ENCODE data around the gene MSI2.
"Not testable (repeated sequence)": the region's sequence is repeated elsewhere in the genome, so short reads cannot be mapped to it uniquely, and the experiment has no call there.

Gene MSI2

DNA sequence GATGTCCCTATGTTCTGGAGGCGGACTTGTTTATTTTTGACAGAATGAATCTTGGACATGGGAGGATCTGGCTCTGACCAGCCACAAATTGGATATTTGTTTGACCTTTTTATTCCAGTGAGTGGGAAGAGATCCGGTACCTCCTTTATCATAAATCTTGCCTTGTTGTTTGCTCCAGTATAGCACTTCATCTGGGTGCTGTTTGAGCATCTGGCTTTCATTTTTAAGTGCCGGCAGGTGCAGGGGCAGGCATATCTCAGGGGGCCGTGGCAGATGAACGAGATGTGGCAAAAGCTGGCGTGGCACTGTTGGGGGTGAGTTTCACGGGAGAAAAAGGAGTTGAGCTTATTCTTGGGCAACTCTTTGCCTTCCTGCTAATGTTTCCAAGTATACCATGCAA is 37.8 kb downstream of the MSI2 start:
- no peak for DNase-seq

DNA sequence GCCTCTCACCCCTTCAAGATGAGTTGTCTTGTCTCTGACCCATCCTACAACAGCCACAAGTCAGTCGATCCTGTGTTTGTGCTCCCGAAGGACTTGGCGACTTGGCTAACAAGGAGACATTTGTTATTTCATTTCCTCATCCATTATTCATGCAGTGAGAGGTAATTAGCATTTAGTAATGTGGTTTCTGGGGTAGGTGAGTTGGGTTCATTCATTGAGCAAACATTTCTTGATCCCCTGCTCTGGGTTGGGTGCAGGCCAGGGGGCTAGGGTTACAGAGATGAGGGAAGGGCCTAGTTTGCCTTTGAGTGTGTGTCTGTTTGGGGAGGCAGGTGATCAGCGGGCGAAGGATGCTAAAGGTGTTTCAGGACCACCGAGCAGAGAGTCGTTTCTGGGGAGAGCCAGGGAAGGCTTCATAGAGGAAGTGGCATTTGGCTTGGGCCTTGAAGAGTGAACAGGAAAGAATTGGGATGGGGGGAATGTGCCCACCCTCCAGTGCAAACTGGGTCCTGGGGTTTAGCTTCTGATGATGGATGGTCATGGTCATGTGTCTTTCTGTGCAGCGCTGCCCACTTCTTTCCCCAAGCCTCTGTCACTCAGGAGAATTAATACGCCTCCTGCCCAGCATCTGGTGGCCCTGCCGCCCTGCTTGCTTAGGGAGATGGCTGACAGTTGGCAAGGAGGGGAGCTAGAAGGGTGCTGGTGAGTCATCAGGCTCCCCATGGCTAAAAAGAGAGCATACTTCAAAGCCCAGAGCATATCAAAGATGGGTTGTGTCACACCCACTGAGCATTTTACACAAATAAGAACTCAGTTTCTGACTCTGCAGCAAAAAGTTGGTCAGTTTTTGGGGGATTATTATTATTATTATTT is 38.5 kb downstream of the MSI2 start:
- peak; percentile 34 for DNase-seq

DNA sequence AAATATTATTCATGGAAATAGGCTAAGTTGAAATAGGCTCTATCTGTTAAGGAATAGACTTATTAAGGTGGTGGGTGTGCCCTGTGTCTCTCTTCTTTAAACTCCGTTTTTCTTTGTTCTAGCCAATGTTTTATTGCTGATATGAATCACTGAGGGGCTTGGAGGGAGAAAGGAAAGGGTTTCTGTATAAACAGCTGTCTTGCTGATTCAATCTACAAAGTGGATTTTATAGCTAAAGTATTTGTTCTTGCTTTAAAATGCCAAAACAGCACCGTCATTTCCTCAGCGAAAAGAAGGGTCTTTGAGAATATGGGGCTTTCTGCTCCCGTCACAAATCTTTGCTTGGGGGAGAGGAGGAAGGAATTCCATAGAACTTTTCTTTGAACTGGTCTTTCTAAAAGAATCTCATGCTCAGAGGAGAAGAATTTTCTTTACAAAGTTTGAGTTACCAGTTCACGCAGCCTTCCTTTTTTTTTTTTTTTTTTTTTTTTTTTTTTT is 39.3 kb downstream of the MSI2 start:
- DNase-seq, result no peak

DNA sequence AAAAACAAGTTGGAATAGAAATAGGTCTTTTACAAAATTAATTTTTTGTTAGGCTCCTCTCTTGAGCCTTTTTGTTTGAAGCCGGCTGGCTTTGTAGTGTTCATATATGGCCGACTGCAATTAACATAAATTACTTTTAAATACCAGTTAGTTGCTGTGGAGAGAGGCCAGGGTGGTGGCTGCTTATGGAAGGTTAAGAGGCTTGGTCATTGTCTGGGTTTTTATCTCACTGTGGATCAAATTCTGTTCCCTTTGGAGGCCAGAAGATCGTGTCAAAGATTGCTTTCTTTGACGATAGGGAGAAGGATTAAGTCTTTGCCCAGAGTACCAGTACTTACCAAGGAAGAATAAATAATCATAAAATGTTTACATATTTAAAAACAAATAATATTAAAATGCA is 39.9 kb downstream of the MSI2 start:
- DNase-seq, result no peak

DNA sequence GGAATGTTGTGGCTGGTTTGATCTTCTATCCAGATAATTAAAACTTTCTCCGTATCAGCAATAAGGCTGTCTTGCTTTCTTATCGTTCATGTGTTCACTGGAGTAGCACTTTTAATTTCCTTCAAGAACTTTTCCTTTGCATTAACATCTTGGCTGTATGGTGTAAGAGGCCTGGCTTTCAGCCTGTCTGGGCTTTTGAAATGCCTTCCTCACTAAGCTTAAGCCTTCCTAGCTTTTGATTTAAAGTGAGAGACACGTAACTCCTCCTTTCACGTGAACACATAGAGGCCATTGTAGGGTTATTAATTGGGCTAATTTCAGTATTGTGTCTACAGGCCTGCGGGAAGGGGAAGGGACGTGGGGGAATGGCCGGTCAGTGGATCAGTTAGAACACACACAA is 42.9 kb downstream of the MSI2 start:
- DNase-seq, result no peak

DNA sequence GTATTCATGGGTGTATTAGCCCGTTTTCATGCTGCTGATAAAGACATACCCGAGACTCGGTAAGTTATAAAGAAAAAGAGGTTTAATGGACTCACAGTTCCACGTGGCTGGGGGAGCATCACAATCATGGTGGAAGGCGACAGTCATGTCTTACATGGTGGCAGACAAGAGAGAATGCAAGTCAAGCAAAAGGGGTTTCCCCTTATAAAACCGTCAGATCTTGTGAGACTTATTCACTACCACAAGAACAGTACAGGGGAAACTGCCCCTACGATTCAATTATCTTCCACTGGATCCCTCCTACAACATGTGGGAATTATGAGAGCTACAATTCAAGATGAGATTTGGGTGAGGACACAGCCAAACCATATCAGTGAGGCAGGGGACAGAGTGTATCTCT is 44.3 kb downstream of the MSI2 start:
- not testable (repeated sequence) for DNase-seq

DNA sequence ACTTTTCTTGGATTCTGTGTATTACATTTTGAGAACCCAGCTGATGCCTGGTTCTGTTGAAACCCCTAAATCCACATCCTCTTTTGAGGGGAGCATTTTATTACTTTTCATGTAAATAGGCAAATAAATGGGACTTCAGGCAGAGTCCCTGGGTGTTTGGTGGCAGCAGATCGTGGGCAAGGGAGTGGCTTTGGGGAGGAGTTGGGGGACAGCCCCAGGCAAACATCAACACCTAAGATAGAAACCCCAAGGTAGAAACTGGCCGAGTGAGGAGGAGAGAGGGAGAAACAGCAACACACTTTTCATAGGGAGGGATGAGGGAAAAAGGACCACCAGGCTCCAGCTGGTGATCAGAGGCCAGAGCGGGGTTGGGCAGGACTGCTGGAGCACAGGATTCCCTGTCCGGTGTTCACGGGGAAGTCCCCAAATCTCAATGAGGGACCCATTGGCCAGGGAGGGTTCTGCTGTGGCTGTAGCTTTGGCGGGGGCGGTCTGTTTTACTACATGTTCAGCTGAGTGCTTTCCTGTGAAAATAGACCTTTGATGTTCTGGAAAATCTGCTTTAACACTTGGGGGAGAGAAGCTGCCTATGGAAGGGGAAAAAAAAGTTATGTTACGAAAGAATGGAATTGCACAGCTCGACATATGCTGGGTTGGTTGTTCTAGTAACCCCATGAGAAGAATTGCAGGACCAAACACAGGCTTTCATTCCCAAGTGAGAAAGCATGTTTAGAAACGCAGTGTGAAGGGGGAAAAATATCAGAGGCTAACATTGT is 46.6 kb downstream of the MSI2 start:
- no peak for DNase-seq

DNA sequence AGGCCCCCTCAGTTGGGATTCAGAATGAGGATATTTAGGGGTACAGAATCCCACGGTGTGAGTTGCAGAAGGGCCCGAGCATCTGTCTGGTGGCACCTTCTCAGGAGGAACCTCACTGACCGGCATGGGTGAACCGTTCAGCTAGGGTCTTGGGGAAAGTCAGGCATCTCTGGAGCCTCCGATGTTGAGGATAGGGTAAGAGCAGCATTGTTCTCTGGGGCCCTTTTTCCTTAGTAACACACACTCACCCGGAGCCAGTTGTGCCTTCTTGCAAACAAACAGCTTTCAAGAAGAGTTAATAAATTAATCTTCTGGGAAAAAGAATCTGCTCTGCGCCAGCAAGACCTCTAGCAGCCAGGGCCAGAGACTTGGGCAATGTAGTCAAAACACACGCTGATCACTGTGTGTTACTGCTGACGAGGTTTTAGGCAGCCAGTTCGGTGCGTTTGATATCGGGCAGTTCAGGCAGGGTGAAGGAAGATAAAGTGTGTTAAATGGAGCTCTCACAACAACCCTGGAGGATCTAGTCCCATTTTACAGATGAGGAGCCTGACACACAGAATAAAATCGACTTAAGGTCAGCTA is 48.9 kb downstream of the MSI2 start:
- no peak for DNase-seq

DNA sequence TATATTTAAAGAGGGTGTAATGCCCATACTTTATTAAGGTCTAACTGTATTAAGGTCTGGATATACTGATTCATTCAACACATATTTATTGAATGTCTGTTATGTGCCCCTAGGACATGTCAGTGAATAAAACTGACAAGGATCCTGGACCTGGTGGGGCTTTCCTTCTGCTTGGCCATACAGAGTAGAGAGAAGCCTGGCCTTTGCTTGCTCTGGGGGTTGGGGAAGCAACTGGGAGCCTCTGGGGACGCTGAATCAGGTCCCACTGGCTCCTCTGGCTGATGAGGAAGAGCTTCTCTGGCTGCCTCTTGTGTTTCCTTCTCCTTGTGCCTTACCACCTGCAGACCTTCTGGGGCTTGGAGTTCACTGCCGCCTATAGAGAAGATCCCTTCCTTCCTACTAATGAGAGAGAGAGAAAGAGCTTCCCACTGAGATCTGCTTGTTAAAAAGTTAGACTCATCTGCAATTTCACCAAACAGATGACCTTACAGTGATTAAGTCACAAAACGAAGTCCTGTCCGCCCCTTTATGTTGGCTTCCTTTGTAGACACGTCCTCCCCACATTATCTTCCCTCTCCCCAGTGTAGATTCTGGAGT is 49.7 kb downstream of the MSI2 start:
- DNase-seq, result no peak

DNA sequence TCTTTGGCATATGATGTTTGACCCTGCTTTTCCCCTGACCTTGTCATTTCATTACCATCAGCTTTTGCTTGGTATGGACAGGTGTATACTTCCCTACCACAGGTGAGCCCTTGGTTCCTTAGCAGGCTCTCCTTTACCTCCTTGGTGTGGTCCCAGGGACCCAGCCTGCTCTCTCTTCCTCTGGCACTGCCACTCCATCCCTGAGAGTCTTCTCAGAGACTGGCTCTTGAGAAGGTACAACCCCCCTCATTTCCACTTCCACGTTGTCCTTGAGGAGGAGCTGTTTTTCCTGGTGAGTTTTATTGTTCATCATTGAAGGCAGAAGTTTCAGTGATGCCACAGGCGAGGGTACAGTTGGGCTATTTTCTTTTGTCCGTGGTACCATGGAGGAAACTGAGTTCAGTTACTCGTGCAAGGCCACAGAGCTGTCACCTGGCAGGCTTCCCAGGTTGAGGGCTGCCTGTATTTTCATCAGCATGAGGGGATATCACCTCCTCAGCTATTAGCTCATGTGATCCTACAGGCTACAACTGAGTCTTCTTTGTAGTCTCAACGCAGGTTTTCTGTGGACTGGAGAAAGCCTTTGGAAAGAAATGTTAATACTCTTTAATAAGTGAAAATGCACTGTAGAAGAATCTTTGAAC is 52.3 kb downstream of the MSI2 start:
- DNase-seq, result no peak

DNA sequence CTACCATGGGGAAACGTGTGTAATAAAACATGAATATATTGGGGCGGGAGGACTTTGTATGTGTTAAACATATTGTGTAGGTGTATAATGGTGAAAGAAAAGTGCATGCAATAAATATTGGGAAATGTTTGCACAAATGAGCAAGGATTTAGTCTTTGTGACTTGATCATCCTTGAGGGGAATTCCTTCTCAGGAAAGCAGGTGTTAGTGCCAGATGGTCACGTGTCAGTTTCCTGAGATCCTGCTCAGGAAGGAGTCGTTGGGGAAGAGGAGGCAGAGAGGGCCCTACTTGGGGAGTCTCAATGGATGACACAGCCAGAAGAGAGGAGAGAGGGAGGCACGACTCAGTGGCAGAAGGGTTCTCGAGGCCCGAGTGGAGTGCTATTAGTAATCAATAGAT is 53.2 kb downstream of the MSI2 start:
- DNase-seq, result no peak

DNA sequence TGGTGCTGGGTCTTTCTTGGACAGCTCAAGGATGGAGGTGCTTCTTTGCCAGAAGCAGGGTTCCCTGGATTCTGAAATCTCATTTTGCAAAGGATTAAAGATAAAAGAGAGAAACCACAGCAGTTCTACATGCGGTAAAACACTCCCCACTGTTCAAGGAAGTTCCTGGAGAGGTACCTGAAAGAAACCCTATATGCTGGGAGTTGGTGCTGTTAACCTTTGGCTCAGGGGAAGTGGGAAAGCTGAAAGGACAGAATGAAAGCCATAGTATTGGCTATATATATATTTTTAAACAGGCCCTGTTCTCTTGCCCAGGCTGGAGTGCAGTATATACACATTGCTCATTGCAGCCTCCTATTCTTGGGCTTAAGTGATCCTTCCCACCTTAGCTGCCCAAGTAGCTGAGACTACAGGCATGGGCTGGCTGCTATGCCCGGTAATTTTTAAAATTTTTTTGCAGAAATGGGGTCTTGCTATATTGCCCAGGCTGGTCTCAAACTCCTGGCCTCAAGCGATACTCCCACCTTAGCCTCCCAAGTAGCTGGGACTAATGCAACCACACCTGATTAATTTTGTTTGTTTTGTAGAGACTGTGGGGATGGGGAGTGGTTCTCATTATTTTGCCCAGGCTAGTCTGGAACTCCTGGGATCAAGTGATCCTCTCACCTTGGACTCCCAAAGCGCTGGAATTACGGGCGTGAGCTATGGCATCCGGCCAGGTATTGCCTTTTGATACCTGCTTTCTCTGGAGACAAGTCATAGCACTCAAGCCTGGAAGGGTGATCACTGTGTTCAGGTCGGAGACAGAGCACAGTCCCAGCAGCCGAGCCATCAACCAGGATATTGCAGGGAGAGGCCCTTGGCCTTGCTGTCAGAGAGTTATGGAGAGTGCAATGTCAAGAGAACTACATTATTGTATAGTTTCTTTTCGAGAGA is 55.2 kb downstream of the MSI2 start:
- no peak for DNase-seq

DNA sequence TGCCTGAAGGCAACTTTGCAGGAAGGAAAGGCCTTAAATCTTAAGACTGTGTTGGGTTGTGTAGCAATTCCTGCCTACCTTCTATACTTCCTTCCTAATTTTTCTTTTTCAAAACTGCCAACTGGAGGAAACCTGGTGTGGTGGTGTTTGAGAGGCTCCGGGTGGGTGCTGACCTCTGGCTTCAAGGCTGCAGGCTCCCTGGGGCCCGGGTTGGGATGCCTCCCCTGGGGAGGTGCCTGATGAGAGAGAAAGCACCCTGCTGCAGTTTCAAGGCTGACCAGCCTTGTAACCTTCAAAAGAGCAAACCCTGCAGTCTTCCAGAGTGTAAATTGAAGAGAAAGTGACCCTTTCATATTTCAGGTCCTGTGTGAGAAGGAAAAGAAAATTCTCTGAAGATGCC is 55.9 kb downstream of the MSI2 start:
- no peak for DNase-seq

DNA sequence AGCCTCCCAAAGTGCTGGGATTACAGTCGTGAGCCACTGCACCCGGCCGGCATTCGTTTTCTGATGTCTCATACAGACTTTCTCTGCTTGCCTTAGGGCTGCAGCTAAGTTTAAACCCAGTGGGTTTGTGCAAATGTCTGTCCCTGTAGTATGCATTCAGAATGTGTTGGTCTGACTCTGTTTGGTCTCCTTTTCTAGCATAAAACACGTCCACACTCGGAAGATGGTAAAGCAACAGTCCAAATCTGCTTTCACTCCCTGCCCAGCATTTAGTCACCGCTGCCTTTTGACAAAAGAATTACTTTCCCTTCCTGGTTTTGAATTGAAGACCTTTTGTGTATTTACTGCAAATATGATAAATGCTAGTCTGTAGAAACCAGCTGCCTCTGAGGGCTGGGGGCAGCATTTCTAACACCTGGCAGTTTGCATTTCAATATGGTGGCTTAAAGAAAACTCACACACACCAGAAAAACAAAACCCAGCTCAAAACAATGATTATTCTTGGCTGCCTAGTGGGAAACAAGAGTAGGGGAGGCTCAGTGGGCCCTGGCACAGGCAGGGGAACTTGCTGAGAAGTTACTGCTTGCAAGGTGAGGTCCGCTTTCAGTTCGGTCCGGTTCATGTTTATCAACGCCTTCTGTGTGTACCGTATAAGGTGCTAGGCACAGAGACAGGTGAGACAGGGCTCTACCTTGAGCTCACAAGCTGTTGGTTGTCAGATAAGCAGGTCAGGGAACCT is 56.9 kb downstream of the MSI2 start:
- no peak for DNase-seq

DNA sequence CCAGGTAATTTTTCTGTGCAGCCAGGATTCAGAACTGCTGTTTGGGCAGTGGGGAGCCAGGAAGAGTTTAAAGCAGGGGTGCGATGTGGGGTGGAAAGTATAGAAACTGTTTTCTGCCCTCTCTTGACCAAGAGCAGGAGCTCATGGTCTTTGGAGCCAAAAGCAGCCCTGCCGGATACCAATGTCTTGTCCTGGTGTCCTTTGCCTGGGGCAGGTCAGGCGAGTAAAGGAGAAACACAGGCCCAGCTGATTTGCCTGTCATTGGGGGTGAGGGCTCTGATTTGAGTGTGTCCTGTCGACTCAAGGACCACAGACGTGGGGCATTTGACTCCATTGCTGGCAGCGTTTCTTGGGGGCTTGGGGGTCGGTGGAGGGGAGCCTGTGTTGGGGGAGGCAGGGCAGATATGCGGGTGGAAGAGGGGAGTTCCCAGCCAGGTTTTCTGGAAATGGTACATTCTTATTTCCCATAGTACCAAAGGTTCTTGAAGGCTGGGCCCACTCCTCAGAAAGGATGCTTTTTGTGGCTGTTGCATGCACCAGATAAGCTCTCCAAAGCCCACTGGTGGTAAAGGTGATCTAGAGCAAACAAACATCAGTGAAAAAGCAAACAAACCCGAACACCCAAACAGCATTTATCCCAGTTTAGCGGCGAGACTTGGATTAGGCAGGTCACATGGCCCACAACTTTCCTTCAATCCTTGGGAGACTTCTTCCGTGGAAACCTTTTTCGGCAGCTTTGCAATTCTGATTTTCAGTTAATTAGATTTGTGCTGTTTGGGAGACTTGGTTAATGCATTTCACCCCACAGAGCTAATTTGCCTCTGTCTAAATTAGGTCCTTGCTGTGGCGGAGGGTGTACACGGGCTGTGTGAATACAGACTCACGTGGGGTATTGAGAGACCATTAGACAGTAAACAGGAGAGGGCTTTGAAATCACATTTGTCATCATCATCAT is 59.0 kb downstream of the MSI2 start:
- no peak for DNase-seq

DNA sequence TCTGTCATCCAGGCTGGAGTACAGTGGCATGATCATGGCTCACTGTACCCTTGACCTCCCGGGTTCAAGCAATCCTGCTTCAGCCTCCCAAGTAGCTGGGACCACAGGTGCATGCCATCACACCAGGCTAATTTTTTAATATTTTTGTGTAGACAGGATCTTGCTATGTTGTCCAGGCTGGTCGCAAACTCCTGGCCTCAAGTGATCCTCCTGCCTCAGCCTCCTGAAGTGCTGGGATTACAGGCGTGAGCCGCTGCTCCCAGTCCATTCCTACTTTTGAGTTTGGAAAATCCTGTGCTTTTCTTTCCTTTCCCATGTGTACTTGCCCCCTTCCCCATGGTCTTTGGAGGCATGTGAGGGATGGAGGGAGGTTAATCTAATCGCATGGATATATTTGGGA is 60.0 kb downstream of the MSI2 start:
- DNase-seq, result no peak

DNA sequence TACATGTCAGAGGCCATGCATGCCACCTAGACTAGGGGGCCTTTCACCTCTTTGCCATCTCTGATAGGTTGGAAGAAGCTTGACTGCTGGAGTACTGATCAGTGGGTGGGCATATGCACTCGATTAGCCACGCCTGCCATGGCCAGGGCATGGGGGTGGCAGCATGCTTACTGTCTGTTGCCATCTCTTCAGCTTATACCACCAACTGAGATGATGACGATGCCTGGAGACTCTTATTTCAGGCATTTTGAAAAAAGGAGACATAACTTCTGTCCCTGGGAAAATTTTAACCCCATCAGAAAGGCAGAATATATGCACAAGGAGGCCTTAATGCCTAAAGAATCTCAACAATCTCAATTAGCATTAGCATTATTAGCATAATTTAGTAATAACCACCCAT is 60.8 kb downstream of the MSI2 start:
- no peak for DNase-seq

DNA sequence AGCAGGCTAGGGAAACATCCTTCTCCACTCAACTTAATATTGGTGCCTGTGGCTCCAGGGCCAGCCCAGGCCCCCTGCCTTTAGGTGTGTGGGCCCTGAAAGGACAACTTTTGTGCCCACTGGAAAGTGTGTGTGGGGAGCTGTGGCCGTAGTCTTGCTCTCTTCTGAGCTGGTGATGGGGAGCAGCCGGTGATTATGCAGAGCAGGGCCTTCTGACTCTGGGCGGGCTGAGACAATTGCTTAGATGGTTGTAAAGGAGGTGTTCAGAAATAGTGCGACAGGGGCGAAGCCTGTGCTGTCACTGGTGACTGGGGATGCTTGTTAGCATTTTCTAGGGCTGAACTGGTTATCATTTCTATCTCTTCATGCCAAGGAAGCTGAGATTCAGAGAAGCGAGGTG is 62.6 kb downstream of the MSI2 start:
- DNase-seq, result no peak

DNA sequence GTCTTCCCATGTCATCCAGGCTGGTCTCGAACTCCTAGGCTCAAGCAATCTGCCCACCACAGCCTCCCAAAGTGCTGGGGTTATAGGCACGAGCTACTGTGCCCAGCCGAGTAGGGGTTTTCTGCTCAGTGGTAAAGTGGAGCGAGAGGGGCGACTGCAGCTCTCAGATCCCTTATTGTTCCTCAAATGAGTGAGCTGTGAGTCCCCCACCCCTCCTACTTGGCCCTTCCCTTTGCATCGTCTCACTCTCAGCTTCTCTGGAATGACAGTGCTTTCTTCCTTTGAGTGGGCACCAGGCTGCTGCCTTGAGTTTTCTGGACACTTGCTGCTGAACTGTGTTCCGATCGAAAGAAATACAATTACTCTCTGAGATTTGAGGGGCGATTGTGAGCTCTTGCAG is 63.5 kb downstream of the MSI2 start:
- no peak for DNase-seq

DNA sequence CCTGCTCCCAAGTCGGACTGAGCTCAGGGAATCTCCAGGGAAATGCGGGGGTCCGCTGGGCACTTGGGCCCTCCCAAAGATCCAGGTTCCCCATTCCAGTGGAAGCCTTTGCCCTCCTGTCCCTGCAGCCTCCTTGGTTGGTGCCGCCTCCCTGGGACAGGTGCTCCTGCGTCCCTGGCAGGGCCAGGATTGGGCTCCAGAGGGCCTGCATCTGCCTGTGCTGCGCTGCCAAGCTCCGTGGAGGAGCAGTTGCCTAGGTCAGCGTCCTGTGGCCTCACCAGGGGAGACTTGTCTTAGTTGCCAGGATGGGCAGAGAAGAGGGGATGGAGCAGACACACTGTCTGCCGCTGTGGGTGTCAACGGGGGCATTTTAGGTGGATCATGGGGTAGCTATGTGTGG is 67.1 kb downstream of the MSI2 start:
- DNase-seq, result no peak

Data from stimulated activated CD4-positive, alpha-beta T cell treated with anti-CD3 and anti-CD28 coated beads, Interleukin-15, amount 100 ng/mL, for 24 hours (primary cell).